GM21447 (cell line): ENCODE measurements around the gene CPNE2.
"Not testable (repeated sequence)": the region's sequence is repeated elsewhere in the genome, so short reads cannot be mapped to it uniquely, and the experiment has no call there.

Experiments
- ATAC-seq: cut with Tn5 transposase; IDR thresholded peaks from one replicate; pipeline ENCODE4 v1.9.1; 2021; ENCODE audit not compliant: unreplicated experiment

CPNE2 gene

DNA sequence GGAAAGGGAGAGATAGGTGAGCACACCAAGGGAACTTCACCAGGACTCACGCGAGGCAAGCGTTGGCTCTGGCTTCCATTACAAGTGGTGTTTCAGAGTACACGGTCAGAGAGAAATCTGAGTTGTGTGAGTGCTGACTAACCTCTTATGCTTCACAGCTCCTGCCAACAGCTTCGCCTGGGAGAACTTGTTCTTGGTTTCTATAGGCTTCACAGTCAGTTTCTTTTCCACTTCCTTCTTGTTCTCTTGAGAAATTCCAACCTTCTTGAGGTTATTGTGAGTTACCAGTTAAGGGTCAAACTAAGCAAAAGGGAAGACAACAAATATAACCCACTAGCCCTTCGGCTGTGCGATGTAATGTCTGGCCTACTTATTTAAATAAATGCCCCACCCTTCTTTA lies 74.6 kb downstream of the CPNE2 start:
- no peak for ATAC-seq

DNA sequence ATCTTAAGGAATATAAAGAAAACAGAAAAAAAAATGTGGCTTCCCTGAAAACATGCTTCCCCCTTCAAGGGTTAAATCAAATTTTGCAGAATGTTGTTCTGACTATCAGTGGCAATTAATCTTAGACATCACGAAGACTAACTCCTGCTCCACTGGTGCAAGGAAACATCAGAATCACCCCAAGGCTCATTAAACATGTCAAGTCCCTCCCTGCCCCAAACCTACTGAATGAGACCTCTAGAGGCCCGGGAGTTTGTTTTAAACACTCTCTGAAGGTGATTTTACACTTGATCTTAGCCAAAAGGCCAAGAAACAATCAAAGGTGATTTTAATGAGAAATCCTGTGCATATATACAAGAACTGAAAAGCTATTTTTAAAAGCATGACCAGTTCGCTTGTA lies 75.2 kb downstream of the CPNE2 start:
- no peak for ATAC-seq

DNA sequence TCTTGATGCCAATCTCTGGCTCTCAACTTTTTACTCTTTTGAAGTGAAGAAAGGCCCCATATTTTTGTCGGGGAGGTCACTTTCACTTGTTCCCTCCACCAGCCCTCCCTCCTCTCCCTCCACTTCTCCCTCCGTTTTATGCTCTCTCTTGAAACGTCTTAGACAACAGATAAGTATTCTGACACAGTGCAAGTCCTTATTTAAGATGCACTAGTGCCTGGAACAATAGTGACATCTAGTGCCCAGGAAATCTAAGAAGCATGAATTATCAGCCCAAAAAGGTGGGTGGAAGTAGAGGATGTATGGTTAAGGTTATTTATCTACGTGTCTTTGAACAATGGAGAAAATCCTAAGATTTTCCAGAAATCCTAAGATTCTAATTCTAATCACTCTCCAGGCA lies 75.6 kb downstream of the CPNE2 start:
- no peak for ATAC-seq

DNA sequence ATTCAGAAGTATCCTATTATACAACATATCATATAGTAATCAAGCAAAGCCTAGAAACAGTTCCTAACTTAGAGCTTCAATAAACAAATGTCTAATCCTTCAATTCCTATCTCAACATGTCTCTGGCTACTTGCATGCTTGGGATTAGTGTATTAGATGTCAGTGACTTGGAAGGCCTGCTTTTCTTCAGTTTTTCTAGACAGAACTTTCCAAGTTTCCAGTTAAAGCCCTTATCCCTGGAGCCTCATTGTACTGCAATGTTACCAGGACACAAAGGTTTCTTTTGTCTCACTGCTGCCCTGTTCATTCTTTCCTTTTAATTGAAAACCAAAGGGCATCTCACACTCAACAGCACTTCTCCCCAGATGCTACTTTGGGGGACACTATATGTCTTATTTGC lies 76.9 kb downstream of the CPNE2 start:
- no peak for ATAC-seq

DNA sequence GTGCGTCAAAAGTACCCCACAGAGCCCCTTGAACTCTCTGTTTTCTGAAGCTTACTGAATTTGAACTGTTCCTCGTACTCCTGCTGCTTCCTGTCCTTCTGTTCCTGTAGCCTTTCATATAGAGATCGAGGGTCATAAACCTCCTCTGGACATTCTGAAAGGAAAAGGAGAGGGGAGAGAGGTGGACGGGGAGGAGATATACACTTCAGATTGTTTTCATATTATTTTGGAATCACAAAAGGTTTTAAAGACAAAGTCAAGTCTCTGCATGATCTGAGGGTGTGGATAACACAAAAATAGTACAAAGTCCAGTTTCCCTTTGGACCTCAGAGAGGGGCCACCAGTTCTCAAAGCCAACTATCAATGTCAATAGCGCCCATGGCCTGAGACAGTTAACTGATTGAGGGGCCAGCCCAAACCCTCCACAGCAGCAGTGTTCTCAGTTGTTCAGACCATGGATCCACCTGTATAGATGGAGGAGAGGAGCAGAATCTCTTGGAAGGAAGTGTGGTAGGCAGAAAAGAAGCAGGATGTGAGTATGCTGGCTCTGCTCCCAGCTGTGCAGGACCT lies 80.4 kb downstream of the CPNE2 start:
- no peak for ATAC-seq

DNA sequence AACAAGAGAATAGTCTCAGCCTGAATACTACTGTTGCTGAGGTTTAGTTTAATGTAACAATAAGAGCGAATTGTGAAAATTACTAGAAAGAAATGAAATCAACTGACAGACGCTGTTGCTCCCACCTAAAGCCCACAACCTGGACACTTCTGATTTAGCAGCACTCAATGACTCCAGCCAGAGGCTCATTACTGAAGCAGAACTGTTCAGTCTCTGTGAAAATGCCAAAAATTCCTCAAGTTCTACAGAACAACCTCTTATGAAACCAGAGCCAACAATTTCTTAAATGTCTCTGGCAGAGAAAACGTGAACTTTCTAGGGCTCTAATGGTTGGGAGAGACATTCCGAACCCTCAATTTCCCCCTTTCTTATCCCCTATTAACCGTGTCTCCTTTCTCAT lies 83.5 kb downstream of the CPNE2 start:
- no peak for ATAC-seq

DNA sequence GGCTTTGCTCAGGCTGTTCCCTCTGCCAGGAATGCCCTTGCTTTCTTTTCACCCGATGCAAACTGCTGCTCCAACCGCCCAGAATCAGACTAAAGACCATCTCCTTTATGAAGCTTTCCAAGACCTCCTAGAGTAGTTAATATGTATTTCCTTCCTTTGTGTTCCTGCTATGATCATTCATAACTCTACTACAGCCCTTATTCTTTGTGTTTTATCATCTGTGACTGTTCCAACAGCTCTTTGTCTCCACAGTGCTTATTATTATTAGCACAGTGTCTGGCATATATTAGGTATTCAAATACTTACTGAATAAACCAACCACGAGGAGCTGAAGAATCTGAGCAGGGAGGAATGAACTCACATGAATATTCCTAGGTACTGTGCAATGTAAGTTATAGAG lies 85.8 kb downstream of the CPNE2 start:
- no peak for ATAC-seq

DNA sequence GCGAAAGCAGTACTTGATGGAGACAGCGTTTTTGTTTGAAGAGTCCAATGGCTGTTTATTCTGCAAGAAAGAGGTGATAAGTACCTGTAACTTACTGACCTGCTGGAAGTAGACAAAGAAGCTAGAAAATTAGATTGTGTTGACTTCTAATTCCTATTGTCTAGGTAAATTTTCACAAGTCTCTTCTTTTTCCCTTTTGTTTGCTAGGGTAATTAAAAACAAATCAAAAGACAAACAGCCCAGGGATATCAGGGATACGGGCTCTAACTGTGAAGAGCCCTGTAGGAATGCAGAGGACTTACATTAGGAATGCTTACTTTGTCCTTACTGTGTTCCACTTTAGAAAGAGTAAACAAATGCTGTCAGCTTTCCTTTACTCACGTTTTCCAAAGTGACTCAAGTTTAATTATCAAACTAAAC lies 86.4 kb downstream of the CPNE2 start:
- no peak for ATAC-seq

DNA sequence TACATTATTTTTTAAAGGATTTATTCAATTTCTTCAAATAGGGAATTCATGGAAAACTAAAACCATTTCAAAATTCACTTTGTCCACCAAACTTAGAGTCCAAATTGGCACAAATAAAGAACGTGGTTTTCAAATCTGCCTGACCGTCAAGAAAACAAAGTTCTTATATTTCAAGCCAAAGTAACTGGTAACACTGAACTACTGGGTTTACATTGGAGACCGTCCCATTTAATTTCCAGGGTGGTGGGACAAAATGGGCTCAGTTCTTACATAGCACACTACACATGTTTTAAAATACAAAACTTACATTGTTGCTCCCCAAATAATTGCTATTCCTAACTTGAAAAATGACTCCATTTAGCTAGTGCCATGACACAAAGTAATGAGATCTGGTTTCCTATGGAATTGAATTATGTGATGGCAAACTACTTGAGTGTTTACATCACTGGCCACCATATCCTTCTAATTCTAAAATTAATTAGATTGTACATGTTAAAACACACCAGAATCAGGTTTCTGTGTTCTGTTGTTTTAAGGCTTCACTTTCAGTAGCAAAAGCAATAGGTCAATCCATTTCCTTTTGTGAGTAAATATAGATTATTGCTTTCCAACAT lies 86.9 kb downstream of the CPNE2 start:
- no peak for ATAC-seq

DNA sequence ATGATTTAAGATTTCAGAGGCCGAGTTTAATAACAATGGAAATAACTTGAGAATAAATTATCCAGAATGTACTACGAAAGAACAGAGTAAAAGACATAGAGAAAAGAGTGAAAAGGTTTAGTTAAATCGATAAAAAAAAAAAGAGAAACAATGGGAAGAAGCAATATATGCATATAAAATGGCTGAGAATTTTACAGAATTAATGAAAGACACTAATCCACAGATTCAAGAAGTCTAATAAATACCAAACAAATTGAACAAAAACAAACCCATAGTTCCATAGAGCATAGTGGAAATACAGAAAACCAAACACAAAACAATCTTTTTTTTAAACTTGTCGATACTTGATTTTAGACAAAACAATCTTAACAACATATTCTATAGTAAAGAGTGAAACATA lies 91.7 kb downstream of the CPNE2 start:
- no peak for ATAC-seq

DNA sequence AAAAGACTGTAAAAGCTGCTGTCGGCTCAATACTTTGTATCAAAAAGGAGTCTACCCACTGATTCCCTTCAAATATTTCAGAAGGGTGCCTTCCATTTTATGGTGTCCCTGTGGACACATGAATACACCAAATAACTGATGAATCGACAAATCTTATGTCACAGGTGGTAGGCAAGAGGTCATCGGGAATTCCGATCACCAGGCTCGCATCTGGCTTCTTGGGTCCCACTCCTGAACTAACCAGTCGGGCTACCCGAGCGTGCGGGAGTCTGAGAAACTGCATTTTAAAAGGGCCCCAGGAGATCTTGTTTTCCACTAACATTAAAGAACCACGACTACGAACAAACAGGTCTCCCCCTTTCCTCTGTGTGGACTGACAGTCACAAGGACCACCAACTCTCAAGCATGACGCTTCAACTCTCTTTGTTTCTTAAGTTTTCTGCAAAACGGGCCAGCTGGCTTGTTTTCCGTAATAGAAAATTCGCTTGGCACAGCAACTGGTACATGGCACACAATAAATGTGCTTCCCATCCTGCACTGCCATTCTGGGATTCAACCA lies 92.6 kb downstream of the CPNE2 start:
- ATAC-seq = no peak

DNA sequence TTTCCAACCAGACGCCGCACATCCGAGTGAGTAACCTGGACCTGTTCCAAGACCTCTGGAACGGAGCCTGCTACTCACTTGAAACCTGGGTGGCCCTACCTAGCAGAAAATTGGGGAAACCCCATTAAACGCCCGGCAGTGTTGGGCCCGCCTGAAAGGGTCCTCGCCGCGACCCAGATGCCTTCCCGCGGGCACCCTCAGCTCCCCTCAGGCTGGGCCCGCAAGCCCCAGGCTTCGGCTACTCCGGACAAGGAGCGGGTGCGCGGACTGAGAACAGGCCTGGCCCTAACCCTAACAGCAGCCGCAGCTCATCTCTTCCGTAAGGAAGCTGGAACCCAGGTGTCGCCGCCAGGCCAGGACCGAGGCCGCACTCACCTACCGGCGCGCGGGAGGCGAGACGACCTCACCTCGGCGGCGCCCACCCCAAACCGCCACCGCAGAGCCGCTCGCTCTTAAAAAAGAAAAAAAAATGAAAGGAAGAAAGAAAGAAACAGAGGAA lies 93.1 kb downstream of the CPNE2 start:
- ATAC-seq = peak; percentile 26

DNA sequence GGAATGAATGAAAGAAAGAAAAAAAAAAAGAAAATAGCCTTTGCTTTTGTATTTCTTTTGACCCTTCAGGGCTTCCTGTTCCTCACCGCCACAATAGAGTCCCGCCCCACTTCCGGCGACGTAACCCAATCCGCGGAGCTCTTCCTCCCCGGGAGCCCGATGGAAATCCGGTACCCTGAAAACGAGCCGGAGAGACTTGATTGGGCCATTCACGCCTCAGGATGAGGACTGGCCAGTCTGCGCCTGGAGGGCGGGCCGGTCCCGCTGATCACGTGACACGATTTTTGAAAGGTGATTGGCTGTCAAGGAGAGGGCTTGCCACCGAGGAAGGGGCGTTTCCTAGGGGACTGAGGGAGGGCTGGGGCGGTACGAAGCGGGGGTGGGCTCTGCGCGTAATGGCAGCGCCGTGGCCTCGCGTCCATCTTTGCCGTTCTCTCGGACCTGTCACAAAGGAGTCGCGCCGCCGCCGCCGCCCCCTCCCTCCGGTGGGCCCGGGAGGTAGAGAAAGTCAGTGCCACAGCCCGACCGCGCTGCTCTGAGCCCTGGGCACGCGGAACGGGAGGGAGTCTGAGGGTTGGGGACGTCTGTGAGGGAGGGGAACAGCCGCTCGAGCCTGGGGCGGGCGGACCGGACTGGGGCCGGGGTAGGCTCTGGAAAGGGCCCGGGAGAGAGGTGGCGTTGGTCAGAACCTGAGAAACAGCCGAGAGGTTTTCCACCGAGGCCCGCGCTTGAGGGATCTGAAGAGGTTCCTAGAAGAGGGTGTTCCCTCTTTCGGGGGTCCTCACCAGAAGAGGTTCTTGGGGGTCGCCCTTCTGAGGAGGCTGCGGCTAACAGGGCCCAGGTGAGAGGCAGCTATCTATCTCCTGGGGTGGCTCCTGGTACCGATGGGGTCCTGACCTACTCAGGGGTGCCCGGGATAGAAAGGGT lies 93.8 kb downstream of the CPNE2 start, which contains the start of the genes PSME3IP1 and RSPRY1:
TSS of gene PSME3IP1 (minus strand) at position 95 of the 927 bp plus-strand sequence. CDS start 12,185 bp downstream, outside the sequence.
TSS of gene RSPRY1 (plus strand) at position 385 of the 927 bp plus-strand sequence. CDS start 18,330 bp downstream, outside the sequence.
- peak; percentile 92 for ATAC-seq

DNA sequence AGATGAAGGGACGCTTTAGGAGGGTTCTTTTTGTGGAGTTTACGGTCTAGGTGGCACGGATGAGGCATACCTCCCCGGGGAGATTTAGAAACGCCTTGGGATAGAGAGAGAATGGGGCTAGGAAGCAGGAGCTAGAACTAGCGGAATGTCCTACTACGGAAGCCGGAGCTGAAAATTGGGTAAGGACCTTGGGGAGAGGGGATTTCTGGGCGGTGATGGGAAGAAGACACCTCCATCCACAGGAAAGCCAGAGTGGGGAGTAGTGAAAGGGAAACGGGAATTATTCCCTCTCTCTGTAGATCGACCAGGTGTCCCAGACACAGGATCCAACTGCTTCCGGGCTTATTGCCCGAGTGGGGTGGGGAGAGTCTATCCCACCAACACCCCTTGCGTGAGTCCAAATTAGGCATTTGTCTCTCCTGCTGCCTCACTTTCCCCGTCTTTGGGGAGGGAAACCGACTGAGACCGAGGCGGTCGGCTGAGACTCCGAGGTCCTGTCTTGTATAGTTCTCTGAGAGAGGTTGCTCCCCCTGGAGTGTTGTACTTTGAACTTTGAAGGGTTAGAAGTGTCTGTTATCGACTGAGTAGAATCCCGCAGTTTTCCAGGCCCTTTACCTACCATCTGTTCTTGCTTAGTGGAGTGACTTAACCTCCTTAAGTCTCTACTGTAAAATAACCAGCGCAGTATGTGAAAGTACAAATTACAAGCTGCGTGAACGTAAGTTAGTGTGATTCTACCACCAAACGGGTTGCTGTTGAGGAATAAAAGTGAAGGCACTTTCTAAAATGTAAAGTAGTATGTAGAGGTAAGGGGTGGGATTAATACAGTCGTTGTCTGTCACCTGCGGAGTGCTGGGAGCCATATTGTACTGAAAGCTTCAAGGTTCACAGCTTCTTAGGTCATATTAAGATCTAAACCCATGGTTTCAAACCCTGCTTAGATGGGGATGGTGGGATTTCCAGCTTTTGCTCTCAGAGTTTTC lies 94.8 kb downstream of the CPNE2 start:
- ATAC-seq = no peak

DNA sequence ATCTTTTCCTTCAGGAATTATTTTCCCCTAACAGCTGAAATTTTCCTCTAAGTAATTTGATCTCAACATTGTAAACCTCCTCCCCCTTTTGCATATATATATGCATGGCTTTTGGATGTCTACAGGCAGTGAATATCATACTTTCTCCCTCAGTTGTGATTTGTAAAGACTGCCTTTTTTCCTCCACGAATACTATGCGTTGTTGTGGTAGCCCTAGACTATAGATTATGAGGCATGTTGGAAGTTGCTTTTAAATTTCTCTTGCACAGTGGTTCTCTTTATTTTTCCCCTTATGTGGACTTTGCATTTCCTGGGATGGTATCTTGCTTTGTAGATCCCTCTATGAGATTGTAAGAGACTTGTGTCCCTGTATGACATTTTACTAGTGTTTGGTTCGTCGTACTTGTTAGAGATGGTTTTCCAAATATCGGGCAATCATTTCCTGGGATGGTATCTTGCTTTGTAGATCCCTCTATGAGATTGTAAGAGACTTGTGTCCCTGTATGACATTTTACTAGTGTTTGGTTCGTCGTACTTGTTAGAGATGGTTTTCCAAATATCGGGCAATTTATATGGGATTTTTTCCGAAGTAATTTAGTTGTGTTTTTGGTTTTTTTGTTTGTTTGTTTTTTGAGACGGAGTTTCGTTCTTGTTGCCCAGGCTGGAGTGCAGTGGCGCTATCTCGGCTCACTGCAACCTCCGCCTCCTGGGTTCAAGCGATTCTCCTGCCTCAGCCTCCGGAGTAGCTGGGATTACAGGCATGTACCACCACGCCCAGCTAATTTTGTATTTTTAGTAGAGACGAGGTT lies 95.7 kb downstream of the CPNE2 start:
- not testable (repeated sequence) for ATAC-seq

DNA sequence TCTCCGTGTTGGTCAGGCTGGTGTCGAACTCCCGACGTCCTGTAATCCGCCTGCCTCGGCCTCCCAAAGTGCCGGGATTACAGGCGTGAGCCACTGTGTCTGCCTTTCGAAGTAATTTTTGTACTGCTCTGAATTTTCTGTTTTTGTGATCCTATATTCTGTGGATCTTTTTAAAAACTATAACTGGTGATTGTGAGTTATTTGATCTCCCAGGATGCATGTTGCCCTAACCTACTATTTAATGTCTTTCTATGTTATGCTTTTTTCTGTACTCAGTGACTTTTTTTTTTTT lies 96.3 kb downstream of the CPNE2 start:
- ATAC-seq = no peak

DNA sequence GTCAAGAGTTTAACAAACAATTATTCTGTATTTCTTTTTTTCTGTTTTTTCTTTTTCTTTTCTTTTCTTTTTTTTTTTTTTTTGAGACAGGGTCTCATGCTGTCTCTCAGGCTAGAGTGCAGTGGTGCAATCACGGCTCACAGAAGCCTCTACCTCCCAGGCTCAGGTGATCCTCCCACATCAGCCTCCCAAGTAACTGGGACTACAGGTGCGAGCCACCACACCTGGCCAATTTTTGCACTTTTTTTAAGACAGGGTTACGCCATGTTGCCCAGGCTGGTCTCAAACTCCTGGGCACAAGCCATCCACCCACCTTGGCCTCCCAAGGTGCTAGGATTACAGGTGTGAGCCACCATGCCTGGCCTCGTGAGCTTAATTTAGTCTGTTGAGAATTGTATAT lies 97.1 kb downstream of the CPNE2 start:
- ATAC-seq = not testable (repeated sequence)

DNA sequence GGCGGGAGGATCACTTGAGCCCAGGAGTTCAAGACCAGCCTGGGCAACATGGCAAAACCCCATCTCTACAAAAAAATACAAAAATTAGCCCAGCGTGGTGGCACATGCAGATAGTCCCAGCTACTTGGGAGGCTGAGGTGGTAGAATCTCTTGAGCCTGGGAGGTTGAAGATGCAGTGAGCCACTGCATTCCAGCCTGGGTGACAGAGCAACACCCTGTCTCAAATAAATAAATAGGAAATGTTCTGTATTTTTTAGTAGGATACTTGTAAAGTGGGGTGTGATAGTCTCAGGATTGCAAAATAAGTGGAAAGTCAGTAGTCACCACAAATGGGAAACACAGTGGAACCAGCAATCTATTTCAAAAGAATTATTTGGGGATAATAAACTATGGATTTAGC lies 97.8 kb downstream of the CPNE2 start:
- no peak for ATAC-seq

DNA sequence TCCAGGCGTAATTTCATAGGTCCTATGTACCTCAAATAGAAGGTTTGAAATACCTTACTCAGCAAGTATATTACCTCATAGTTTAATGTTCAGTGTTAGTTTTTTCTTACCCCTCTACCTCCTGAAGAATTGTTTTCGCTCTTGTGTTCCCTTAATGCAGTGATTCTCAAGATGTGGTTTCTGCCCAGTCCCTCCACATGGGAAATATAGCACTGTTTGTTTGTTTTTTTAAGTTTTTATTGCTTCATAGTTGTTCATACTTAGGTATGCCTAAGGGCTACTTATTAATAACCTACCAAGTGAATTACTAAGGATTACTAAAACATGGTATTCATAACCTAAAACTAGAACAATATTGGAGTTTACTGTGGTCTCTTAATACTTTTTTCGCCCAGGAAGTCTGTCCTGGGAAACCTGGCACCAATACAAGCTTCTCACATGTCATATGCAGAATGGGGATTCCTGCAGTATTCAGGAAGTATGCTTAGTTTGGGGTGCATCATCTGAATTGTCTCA lies 98.7 kb downstream of the CPNE2 start:
- ATAC-seq = no peak
